Limb (tissue), 2 donors: Measurements from ENCODE around the gene MED25.

Experiments used
- DNase-seq, 2 donors: peaks; one replicate each; pipeline ENCODE4 v3.0.0-alpha.2; 2016; ENCODE audit errors: extremely low spot score in 2 of 2

Gene MED25

DNA sequence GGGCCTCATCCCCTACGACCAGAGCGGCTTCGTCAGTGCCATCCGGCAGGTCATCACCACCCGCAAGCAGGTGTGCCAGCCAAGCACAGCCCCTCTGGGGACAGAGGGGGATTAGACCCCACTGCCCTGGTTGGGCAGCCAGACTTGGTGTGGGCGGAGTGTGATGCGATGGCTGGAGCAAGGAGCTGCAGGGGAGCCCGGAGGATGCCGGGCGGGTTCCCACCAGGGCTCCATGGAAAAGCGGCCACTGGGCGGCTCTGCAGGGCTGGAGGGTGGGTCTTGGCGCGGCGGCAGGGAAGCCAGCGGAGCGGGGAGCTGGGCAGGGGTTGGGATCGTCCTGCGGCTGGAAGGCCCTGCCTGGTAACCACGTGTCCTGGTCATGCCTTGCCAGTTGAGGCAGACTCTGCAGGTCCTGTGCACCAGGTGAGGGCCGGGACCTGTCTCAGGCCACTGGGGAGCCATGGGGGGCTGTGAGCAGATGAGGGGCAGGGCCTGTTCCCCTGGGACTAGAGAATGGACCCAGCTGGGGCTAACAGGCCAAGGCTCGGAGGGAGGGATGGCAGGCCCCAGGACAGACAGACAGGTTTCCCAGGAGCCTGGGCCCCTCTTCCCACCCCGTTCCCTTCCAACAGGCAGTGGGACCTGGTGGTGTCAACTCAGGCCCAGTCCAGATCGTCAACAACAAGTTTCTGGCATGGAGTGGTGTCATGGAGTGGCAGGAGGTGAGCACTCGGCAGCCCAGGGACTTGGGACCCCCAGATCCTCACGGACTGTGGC is 39.2 kb downstream of the MED25 start:
- DNase-seq = no peak

DNA sequence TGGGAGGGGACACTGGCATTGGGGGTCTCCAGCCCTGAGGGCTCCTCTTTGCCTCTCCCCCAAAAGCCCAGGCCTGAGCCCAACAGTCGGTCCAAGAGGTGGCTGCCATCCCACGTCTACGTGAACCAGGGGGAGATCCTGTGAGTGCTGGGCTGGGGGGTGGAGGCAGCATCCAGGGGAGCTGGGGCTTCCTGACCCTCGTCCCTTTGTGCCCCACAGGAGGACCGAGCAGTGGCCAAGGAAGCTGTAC is 39.7 kb downstream of the MED25 start:
- no peak for DNase-seq

DNA sequence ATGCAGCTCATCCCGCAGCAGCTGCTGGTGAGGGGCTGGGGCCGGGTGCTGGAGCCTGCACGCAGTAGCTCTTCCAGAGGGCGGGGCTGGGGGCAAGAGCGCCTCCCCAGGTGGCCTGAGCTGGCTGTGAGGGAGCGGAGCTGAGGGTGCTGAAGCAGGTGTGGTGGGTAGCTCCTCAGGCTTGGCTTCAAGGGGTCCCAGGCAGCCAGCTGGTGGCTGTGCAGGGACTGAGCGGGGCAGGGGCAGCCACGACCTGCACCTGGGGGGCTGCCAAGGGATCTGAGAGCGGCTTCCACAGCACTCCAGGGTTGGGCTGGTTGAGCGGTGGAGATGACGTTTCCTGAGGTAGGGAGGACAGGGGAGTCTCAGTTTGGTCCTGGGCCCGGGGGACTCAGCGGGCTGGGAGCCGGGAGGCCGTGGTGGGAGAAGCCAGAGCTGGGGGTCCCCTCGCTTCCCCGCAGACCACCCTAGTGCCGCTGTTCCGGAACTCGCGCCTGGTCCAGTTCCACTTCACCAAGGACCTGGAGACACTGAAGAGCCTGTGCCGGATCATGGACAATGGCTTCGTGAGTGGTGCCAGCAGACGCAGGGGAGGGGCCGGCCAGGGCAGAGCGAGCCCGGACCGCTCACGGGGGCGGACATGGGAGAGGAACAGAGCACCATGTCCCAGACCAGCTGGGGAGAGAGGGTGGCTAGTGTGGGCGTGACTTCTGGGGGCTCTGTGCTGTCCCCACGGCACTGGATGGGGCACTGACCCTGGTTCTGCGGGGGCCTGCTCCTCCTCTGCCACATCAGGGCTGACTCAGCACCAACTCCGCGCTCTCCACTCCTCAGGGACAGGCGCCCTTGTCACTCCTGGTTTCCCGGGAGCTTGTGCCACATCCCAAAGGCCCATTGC is 40.2 kb downstream of the MED25 start:
- DNase-seq = no peak

DNA sequence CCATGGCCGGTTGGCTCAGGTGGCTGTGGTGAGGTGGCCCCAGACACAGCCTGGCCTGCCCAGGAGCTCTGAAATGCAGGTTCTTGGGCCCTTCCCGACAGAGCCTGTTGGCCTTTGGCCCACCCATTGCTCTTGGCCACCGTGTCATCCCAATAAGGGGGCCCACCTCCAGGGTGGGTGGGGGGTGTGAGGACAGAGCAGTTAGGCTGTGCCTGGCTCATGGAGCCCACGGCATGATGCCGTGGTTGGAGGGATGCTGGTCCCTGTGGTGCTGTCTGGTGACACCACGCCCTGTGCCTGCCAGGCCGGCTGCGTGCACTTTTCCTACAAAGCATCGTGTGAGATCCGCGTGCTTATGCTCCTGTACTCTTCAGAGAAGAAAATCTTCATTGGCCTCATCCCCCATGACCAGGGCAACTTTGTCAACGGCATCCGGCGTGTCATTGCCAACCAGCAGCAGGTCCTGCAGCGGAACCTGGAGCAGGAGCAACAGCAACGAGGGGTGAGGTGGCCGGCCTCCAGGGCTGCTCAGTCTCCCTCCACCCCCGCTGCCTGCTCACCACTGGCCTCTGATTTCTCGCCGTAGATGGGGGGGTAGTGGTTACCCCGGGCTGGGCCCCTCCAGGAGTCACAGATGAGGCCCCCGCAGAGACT is 41.7 kb downstream of the MED25 start:
- no peak for DNase-seq

DNA sequence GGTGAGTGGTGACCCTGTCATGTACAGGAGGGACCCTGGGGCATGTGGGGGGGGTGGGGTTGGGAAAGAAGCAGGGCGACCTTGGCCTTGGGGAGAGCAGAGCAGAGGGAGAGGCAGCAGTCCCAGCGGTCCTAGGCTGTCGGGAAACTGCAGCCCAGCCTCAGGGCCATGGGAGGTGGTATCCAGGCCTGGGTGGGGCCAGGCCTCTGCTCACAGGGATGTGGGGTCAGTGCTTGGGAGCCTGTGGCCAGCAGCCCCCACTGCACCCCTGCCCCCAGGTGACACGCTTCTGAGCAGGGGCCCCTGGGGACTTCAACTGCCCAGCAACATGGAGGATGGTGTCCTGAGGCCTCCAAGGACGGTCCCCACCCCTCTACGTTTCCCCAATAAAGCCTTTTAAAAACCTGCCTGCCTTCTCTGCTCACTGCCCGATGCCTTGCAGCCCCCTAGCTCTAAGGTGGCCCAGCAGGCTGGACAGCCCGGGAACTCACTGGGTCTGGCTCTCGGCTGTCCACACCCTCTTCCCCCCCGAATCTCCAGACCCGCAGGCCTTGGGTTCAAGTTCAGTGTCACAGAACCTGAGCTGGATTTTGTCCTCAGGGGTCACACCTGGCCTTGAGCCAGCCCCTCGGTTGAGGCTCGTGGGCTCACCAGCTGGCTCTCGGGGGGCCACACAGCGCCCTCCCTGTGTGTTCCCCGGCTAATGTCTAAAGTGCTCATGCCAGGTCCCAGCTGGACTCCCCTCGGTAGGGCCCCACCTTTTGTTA is 42.4 kb downstream of the MED25 start:
- peak in 1 of 2 donors; percentile 52 for DNase-seq

DNA sequence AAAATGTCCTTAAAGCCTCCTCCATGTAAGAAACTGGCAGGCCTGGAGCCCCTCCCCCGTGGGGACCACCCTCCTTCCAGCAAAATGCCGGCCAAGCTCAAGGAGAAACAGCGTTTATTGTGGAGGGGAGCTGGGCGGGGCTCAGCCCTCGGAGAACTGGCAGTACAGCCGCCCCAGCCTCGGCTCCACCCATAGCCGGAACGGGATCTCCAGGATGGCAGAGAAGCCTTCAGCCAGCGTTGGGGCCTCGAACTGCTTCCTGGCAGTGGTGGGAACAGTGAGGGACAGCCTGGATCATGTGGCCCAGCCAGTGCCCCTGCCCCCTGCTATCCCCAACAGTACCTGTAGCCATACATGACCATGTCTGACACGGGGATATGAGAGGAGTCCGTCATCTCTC is 43.0 kb downstream of the MED25 start:
- peak in 1 of 2 donors; percentile 72 for DNase-seq

DNA sequence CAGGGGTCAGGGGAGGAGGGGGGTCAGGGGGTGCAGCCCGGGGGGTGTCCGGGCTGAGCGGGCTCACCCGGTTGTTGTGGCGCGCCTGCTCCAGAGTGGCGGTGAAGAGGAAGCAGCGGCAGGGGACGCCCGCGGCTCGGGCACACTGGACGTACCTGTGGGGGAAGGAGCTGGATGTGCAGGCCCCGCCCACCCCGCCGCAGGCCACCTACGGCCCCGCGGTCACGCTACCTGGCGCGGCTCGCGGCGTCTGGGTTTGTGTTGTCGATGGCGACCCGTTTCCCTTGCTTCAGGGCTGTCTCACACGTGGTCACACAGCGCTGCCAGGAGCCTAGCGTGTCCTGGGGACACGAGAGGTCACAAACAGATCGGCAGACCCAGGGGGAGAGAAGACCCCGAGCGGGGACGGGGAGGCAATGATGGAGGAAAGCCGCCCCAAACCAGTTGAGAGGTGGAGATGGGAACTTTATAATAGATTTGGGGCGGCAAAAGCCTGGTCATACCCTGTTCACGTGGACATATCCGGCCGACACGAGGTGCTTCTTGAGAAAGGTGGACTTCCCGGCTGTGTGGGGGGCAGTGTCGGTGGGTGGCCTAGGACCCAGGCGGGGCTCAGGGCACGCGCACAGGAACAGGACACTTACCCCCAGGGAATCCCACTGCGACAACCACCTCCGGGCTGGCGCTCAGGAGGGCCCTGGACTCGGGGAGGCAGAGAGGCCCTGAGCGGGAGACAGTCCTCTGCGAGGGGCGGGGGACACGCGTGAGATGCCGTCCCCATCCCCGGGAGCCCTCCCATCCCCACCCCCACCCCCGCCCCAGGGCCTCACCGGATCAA is 43.7 kb downstream of the MED25 start:
- no peak for DNase-seq

DNA sequence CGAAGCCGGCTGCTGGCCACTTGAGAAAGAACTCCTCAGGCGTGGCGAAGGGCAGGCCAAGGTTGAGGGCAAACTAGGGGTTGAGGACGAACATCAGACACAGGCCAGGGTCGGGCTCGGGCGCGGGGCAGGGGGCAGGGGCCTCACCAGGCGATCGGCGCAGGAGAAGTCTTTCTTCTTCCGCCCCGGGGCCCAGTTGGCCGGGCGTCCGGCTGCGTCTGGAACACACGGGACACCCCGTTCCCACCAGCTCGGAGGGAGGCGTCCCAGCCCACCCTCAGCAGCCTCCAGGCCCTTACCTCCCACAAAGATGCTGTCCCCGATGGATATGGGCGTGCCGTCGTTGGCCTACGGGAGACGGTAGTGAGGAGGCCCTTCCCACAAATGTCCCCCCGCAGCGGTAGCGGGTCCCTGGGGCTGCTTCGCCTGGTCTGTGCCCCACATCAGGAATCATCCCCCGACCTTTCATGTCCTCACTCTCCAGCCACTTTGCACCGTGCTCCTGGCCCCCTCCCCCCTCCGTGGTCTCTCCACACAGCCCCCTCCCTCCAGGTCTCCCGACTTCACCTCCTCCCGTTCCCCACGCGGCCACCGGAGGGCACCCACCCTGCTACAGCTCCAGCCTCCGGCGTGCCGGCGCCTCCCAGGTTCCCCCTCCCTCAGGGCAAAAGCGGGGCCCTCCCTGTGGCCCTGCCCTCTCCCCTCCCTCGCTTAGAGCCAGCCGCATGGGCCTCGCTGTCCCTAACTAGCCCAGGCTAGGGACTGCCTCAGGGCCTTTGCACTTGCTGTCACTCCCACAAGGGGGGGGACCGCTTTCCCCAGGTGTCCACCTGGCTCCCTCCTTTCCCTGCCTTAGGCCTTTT is 44.5 kb downstream of the MED25 start:
- no peak for DNase-seq

DNA sequence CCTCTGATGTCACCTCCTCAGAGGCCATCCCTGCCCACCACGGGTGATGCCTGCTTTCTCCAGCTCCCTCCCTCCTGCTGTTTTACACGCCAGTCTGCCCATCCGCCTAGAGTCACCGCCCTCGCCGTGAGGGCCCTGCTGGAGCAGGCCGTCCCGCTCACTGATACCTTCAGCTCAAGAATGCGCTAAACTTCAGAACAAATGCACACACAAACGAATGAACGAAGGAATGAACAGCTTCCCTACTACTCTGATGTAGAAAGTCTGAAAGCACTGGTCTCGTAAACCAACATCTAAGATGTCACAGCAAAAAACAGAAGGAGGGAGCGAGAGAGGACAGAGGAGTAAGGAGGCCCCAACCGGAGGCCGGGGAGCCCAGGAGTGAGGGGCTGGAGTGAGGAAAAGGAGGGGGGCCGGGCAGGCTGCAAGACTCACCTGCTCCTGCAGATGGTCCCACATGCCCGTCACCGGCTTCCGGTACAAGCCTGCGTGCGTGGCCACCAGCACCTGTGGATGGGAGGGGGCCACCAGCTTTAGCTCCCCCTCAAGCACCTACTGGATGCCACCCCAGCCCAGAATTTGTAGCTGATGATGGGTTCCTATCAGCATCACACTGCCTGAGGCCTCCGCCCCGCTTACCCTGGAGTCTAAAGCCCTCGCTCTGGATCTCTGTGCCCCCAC is 45.3 kb downstream of the MED25 start:
- DNase-seq = no peak

DNA sequence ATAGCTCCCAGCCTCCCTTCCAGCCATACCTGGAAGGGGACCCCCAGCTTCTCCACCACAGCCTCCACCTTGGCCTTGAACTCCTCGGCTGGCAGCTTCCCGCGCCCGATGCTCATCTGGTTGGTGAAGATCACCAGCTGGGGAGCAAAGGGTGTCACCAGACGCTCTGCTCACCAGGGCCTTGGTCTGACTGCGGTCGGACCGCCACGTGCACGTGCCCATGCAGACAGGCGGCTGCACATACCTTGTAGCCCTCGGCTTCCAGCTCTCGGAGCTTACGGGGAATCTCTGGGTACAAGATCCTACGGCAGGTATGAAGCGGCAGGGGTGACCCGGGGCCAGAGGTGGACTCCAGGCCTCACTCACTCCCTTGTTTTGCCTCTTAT is 45.8 kb downstream of the MED25 start:
- DNase-seq = no peak

DNA sequence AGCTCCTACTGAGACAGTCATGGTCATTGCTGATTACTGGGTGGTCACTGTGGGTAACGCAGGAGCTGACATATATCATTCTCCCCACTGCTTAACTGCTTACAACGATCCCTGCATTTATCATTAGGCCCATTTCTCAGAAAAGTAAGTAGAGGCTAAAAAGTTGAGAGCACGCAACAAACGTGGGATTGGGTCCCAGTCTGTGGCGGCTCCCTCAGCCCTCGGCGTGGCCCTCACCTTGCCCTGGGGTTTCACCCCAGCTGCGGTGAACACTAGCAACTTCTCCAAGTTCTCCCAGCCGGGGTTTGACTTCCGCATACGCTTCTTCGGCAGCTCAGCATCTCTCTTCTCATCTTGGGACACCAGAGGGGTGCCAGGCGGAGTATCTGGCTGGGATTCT is 46.8 kb downstream of the MED25 start:
- DNase-seq = no peak

DNA sequence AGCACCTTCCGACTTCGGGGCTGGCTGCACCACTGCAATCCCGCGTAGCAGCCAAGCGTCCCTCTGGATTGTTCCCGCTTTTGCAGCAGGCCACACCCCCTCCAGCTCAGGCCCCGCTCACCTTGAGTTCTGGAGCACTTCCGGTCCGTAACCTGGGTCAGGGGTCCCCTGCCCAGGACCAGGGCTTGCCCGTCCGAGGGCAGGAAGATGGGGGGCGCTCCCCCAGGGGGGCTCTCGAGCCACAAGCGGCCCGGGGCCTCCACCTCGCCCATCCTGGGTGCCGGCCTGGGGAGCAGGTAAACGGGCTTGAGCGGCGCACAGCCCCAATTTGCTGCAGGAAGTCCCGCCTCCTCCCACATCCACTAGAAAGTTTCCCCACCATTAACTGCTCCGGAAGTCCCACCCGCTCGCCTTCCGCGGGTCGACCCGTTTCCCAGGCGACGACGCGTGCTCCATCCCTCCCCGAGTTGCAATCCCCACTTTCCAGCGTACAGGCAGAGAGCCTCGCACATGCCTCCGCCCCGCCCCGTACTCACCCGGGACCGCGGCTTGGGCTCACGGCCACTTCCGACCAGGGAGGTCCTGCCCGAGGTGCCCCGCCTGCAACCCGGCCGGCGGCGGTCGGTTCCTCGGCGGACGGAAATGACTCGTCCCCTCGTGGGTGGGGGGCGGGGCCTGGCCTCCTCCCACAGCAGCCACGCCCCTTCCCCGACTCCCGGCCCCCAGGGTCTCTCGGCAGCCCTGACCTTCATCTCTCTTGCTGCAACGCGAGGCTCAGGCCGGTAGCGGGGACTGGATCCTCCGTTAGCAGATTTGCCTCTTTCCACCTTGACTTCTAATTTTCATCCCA is 49.1 kb downstream of the MED25 start, which contains the start of gene PNKP:
Gene PNKP, minus strand, starts transcription at position 644 of the 850 bp plus-strand sequence. Its CDS starts 372 bp downstream, at position 272.
- peak; percentile 92 to 95 for DNase-seq

DNA sequence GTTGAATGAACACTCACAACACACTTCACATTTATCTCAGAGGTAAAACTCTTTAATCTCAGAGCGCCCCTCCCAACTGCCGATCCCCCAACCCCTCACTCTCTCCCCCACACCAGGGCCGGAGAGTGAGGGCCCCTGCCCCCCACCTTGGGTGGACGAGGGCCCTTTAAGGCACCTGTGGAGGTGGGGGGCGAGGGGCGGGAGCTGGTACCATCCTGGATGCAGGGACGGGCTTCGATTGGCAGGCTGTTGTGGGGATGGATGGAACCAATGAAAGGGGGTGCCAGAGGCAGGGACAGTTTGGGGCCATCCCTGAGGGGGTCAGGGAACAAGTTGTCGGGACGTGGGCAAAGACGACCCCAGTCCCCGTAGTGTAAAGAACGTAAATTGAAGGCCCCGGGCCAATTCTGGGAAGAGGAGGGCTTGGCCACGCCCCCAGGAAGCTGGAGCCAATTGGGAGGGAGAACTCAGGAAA is 51.0 kb downstream of the MED25 start:
- no peak for DNase-seq

DNA sequence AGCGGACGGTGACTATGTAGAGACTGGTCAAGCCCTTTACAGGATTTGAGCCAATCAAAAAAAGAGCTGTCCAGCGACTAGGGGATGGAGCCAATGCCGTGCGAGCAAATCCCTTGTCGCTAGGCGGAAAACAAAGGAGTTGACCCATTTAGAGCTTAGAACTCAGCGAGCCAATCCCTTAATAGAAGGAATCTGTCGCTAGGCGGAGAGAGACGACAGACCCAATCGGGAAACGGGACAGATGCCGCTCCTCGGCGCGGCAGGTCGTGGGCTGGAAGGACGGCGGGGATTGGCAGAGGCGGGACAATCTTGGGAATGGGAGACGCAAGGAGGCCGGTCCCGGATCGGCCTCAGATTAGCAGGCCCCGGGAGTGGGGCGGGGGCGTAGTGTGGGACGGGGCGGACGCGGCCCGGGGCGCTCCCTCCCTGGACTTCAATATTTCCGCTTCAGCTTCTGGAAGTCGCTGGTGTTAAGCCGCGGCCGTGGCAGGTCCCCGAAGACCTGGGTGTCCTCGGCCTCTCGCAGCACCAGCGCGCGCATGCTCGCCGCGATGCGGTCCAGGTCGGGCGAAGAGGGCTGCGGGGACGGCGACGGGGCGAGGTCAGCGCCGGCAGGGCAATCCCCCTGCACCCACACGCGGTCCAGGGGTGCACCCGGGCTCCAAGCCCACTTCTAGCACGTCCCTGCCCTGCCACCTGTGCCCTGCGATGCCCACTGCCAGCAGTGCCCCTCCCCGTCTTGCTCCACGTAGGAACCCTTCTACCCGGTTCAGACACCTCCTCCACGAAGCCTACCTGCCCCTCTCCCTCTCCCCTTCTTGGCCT is 51.6 kb downstream of the MED25 start:
- peak; percentile 98 to 100 for DNase-seq

DNA sequence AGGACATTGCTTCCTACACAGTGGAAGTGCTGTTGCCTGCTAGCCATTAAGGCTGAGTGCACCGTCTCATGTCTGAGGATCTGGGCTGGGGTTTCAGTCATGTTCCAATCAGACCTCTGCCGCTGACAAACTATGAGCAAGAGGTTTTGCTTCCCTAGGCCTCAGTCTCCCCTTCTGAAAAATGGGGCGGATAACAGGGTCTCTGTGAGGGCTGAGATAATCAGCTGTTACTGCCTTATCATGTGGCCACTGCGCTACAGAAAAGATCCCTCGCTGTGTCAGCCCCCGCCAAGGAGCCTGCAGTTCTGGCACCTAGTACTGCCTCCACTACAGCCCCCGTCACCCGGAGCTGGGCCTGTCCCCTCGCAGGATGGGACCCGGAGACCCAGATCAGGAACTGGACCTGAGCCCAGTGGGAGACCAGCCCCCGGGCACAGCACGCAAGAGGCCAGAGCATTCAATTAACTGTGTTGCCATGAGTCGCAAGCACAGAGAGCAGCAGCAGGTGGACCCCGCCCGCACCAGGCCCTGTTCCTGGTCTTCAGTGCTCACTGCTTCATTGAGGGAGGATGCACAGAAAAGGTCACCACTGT is 52.3 kb downstream of the MED25 start:
- DNase-seq = peak in 1 of 2 donors; percentile 39

DNA sequence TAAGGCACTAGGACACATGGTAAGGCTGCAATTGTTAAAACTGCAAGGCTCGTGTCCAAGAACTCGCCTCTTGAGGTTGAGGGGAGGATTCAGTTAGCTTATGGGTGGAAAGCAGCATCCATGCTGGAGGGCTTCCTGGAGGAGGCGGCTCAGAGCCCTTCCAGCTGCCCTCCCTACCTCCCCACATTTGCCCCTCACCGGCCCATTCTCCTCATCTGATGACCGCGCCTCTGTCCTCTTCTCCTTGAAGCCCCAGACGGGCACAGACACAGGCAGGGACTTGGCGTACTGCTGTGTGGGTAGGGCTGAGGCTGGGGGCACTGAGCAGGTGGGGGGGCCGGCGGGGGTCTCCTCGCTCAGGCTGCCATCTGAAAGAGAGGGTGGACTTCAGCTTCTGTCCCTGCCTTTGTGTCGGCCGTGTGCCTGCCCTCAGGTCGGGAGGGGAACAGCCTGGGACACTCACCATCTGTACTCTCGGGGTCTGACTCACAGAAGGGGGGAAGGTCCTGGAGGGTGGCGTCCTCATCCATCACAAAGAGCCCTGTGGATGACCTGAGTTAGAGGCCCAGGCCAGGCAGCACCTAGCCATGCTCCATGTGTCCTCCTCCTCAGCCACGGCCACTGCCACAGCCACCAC is 53.4 kb downstream of the MED25 start:
- no peak for DNase-seq
